ENCODE measurements around the gene VPS8.

DNA sequence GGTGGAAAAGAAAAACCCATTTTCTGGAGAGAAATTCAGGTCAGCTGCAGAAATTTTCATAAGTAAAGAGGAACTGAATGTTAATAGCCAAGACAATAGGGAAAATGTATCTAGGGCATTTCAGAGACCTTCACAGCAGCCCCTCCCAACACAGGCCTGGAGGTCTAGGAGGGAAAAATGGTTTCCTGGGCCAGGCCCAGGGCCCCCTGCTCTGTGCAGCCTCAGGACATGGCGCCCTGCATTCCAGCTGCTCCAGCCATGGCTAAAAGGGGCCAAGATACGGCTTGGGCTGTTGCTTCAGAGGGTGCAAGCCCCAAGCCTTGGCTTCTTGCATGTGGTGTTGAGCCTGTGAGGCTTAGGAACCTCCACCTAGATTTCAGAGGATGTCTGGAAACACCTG is 248.7 kb downstream of the VPS8 start:
- TF ChIP-seq TCF7L2 (IDR thresholded peaks at IDR 0.05; ENCODE audit: borderline replicate concordance, extremely low read depth, insufficient read depth, insufficient read length) (no peak), CTCF (IDR thresholded peaks at IDR 0.05 in 2 of 3, conservative IDR thresholded peaks at IDR 0.05 in 1 of 3; ENCODE audit: borderline replicate concordance in 1 of 3, insufficient read depth in 1 of 3, low read depth in 2 of 3, low read length in 2 of 3) (no peak), CEBPB (IDR thresholded peaks at IDR 0.05; ENCODE audit: low read depth) (no peak), EZH2 (IDR thresholded peaks at IDR 0.05) (no peak), ZFX (IDR thresholded peaks at IDR 0.05) (no peak)

All from HCT116 (cell line).